ENCODE results near the gene CDC42BPG.

- TF ChIP-seq CTCF (IDR thresholded peaks at IDR 0.05; ENCODE audit: low read length) (no peak), EZH2 (optimal IDR thresholded peaks at IDR 0.05; ENCODE audit: low read depth, low read length) (no peak)
Observed at GRCh38 chr11:64864473-64865285, 20.2 kb upstream of the CDC42BPG start.
